Left lung (tissue), 14 donors: ENCODE data around the gene PBRM1. TPM values are rescaled to one million over a fixed set of nuclear protein-coding genes. Genes with fewer than 3 reads are reported as not detected.
"Not testable (repeated sequence)": the region's sequence is repeated elsewhere in the genome, so short reads cannot be mapped to it uniquely, and the experiment has no call there.

Source experiments
- ATAC-seq: fragments of 200-7000 bp; cut with Tn5 transposase; one replicate; pipeline ENCODE4 v1.9.1; 2020; ENCODE audit warnings: moderate library complexity
- DNase-seq, 4 donors: peaks; one replicate each; pipeline ENCODE4 v3.0.0-alpha.2; 2013 to 2020
- H3K27ac ChIP-seq, 2 donors: fragments of 200-600 bp; sonication (generic) in 1 of 2; one replicate each; pipeline versions ENCODE4 v1.5.0 to v1.8.0; 2020 to 2021
- H3K27me3 ChIP-seq, 2 donors: fragments of 200-600 bp; sonication (generic) in 1 of 2; one replicate each; pipeline versions ENCODE4 v1.5.0 to v1.8.0; 2020 to 2021
- H3K36me3 ChIP-seq, 2 donors: fragments of 200-600 bp; sonication (generic) in 1 of 2; one replicate each; pipeline versions ENCODE4 v1.5.0 to v1.8.0; 2020 to 2021
- H3K4me1 ChIP-seq, 2 donors: fragments of 200-600 bp; one replicate each; pipeline ENCODE4 v1.8.0; 2021
- H3K4me3 ChIP-seq, 2 donors: fragments of 200-600 bp; sonication (generic) in 1 of 2; one replicate each; pipeline versions ENCODE4 v1.5.0 to v1.8.0; 2020 to 2021; ENCODE audit warnings: mild to moderate bottlenecking in 1 of 2
- H3K9me3 ChIP-seq, 2 donors: fragments of 200-600 bp; sonication (generic) in 1 of 2; one replicate each; pipeline versions ENCODE4 v1.5.0 to v1.8.0; 2020 to 2021
- intact Hi-C, 2 donors: fragments of 100-400 bp; cut with DNase I; formaldehyde crosslinking; loops; one replicate each; pipeline versions ENCODE4 v1.11.2 to v1.14.2; 2022
- long read RNA-seq, 12 donors: library from polyadenylated mRNA in 2 of 12; unstranded in 2 of 12; transcript quantifications; one replicate each; pipeline ENCODE4 v2.0.0 and lab custom pipeline, GENCODE V29; 2019 to 2026
- polyA plus RNA-seq, 6 donors: library from polyadenylated mRNA; unstranded; fragments of 120-200 nt; gene quantifications; one replicate each; pipeline ENCODE4 v1.2.1, GENCODE V29; 2013; ENCODE audit not compliant: insufficient read length in 6 of 6
- total RNA-seq, 2 donors: library from RNA; stranded (reverse); fragmentation: NEBNext Ultra II Directional; extraction: Animal tissue kit (Norgen Biotek cat#: 25700); gene quantifications; one replicate each; pipeline ENCODE4 v1.2.1, GENCODE V29; 2021
- TF ChIP-seq, protein P1 (sequence below), 2 donors: fragments of 200-600 bp; sonication (generic) in 1 of 2; IDR thresholded peaks; one replicate each; pipeline versions ENCODE4 v1.5.0 to v1.8.0; 2021; ENCODE audit warnings: antibody characterized with exemption in 2 of 2
- donor health status: DM: no; HTN: yes; CAD: no.
- donor health status: DM: no; HTN: no; CAD: no.

PBRM1 gene
- total RNA-seq (10 to 100 TPM; 63.0 to 79.8 TPM), polyA plus RNA-seq (10 to 100 TPM; 62.2 to 75.1 (median 65.8) TPM)
- long read RNA-seq, donor 1, partial matches to known transcripts, result 83 of 135 reads
- long read RNA-seq, donor 1, other reads (novel, unspliced or antisense), result 52 of 135 reads
- long read RNA-seq, donor 2, partial matches to known transcripts, result 198 of 233 reads
- long read RNA-seq, donor 2, other reads (novel, unspliced or antisense), result 32 of 233 reads
- long read RNA-seq, donor 3, partial matches to known transcripts, result 83 of 107 reads
- long read RNA-seq, donor 3, other reads (novel, unspliced or antisense), result 24 of 107 reads
- long read RNA-seq, donor 4, partial matches to known transcripts, result 1 of 5 reads
- long read RNA-seq, donor 4, other reads (novel, unspliced or antisense), result 4 of 5 reads
- long read RNA-seq, donor 5, partial matches to known transcripts, result 0 of 1 reads
- long read RNA-seq, donor 5, other reads (novel, unspliced or antisense), result 0 of 1 reads
- long read RNA-seq, donor 6, partial matches to known transcripts, result 124 of 162 reads
- long read RNA-seq, donor 6, other reads (novel, unspliced or antisense), result 38 of 162 reads
- long read RNA-seq, donor 7, partial matches to known transcripts, result 40 of 58 reads
- long read RNA-seq, donor 7, other reads (novel, unspliced or antisense), result 18 of 58 reads
- long read RNA-seq, donor 8, partial matches to known transcripts, result 124 of 413 reads
- long read RNA-seq, donor 8, other reads (novel, unspliced or antisense), result 289 of 413 reads
- long read RNA-seq, donor 9, result 0 reads
- long read RNA-seq, donor 10, partial matches to known transcripts, result 1 of 5 reads
- long read RNA-seq, donor 10, other reads (novel, unspliced or antisense), result 4 of 5 reads
- long read RNA-seq, donor 11, partial matches to known transcripts, result 411 of 466 reads
- long read RNA-seq, donor 11, other reads (novel, unspliced or antisense), result 53 of 466 reads
- long read RNA-seq, donor 12, partial matches to known transcripts, result 71 of 126 reads
- long read RNA-seq, donor 12, other reads (novel, unspliced or antisense), result 55 of 126 reads

DNA sequence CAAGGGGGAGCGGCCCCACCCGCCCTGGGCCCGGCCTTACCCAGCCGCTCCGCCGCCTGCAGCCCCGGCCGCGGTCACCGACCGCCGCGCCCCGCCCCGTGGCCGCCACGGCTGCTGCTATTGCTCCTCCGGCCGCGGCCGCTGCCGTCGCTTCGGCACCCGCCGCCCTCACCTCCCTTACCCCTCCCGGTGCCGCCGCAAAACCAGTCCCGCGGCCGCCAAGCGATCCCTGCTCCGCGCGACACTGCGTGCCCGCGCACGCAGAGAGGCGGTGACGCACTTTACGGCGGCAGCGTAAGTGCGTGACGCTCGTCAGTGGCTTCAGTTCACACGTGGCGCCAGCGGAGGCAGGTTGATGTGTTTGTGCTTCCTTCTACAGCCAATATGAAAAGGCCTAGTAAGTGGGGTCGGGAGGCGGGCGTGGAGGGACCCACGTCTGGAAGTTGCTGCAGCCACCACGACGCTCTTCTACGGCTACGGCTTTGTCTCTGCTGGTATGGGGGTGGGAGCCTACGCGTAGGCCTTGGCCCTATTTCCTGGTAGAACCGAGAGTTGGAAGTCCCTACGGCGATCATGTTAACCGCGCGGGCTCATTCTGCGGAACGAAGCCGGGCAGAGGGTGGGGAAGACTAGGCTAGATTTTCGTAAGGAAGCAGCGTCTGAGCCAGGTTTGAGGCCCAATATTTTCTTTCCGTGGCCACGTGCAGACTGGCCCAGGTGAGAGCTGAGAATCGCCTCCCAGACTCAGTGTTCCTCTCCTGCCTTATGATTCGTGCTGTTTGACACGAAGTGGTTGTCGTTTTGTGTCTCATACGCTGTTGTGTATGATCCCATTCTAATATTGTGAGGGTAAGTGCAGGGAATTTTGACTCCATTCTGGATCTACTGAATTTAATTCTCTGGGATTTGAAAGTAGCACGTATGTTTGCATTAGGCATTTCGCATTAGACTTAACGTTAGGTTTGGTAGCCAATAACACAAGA is at the start of gene PBRM1, which contains the start of gene GNL3:
Gene PBRM1, minus strand, starts transcription at position 205 of the 983 bp plus-strand sequence.
Gene GNL3, plus strand, starts transcription at position 324 of the 983 bp plus-strand sequence. Its CDS starts 61 bp downstream, at position 385.
- intact Hi-C loops, result no loop called here
- Histone ChIP-seq H3K36me3 (peaks cover 8 to 40% of the 10 kb centered on the region in 2 donors), H3K27ac (peak within 1 kb of the TSS; percentile 96), H3K4me3 (peak within 1 kb of the TSS; percentile 68 to 82), H3K9me3 (no peaks in the 10 kb centered on the region), H3K4me1 (peaks cover 28 to 68% of the 10 kb centered on the region in 2 donors), H3K27me3 (no peaks in the 10 kb centered on the region)
- TF ChIP-seq, protein P1, sequence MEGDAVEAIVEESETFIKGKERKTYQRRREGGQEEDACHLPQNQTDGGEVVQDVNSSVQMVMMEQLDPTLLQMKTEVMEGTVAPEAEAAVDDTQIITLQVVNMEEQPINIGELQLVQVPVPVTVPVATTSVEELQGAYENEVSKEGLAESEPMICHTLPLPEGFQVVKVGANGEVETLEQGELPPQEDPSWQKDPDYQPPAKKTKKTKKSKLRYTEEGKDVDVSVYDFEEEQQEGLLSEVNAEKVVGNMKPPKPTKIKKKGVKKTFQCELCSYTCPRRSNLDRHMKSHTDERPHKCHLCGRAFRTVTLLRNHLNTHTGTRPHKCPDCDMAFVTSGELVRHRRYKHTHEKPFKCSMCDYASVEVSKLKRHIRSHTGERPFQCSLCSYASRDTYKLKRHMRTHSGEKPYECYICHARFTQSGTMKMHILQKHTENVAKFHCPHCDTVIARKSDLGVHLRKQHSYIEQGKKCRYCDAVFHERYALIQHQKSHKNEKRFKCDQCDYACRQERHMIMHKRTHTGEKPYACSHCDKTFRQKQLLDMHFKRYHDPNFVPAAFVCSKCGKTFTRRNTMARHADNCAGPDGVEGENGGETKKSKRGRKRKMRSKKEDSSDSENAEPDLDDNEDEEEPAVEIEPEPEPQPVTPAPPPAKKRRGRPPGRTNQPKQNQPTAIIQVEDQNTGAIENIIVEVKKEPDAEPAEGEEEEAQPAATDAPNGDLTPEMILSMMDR (IDR thresholded peaks at IDR 0.05), result no peak
- ATAC-seq (peak; percentile 92), DNase-seq (peak; percentile 91 to 98 (median 95))

DNA sequence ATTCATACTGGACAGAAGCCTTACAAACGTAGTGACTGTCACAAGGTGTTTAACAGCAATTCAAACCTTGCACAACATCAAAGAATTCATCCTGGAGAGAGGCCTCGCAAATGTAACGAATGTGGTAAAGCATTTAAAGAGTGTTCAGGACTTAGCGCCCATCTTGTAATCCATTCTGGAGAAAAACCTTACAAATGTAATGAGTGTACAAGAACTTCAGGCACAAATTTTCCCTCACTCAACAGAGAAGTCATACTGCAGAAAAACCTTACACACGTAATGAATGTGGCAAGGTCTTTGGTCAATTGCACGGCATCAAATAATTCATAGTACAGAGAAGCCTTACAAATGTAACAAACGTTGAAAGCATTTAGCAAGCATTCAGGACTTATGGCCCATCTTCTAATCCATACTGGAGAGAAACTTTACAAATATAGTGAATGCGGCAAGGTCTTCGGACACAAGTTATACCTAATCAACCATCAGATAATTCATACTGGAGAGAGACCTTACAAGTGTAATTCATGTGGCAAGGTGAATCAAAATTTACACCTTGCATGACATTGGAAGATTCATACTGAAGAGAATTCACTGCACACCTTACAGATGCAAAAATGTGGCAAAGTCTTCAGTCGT is 47.7 kb upstream of the PBRM1 start:
- H3K36me3 ChIP-seq, result peaks cover 0 to 86% of the 10 kb centered on the region in 2 donors
- H3K27me3 ChIP-seq, result no peaks in the 10 kb centered on the region
- intact Hi-C loops, result no loop called here
- H3K4me1 ChIP-seq, result no peaks in the 10 kb centered on the region
- DNase-seq (no peak), ATAC-seq (no peak)
- TF ChIP-seq, protein P1 (IDR thresholded peaks at IDR 0.05), result no peak
- no peak overlapping the region for H3K4me3 ChIP-seq
- peaks cover 0 to 12% of the 10 kb centered on the region in 2 donors for H3K9me3 ChIP-seq
- H3K27ac ChIP-seq, result no peak overlapping the region

DNA sequence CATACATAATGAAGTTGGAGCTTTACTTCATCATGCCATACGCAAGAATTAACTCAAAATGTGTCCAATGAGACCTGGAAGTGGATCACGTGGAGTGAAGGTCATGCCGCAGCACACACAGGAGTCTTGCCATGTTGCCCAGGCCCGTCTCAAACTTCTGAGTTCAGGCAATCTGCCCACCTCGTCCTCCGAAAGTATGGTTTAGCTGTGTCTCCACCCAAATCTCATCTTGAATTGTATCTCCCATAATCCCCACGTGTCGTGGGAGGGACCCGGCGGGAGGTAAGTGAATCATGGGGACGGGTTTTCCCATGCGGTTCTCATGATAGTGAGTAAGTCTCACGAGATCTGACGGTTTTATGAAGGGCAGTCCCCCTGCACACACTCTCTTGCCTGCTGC is 45.9 kb upstream of the PBRM1 start:
- H3K4me1 ChIP-seq, result no peaks in the 10 kb centered on the region
- intact Hi-C loops, result no loop called here
- ATAC-seq (no peak), DNase-seq (no peak)
- no peaks in the 10 kb centered on the region for H3K27me3 ChIP-seq
- peaks cover 0 to 78% of the 10 kb centered on the region in 2 donors for H3K36me3 ChIP-seq
- H3K27ac ChIP-seq, result no peak overlapping the region
- no peak overlapping the region for H3K4me3 ChIP-seq
- peaks cover 0 to 16% of the 10 kb centered on the region in 2 donors for H3K9me3 ChIP-seq
- TF ChIP-seq, protein P1 (IDR thresholded peaks at IDR 0.05), result no peak

DNA sequence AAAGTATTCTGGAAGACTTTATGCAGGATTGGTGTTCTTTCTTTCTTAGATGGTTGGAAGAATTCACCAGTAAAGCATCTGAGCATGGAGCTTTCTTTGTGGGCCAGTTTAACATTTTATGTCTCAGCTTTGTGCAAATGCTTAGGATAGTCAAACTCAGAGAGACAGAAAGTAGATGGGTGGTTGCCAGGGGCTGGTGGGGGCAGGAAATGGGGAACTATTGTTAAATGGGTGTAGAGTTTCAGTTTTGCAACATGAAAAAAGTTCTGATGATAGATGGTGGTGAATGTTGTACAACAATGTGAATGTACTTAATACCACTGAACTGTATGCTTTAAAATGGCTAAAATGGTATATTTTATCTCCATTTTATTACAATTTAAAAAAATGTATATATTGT is 45.0 kb upstream of the PBRM1 start:
- H3K27ac ChIP-seq, result no peak overlapping the region
- peaks cover 0 to 16% of the 10 kb centered on the region in 2 donors for H3K9me3 ChIP-seq
- DNase-seq, result no peak
- ATAC-seq, result no peak
- intact Hi-C loops, result no loop called here
- H3K4me1 ChIP-seq, result no peaks in the 10 kb centered on the region
- TF ChIP-seq, protein P1 (IDR thresholded peaks at IDR 0.05), result no peak
- H3K27me3 ChIP-seq, result no peaks in the 10 kb centered on the region
- H3K36me3 ChIP-seq, result peaks cover 0 to 69% of the 10 kb centered on the region in 2 donors
- H3K4me3 ChIP-seq, result no peak overlapping the region

DNA sequence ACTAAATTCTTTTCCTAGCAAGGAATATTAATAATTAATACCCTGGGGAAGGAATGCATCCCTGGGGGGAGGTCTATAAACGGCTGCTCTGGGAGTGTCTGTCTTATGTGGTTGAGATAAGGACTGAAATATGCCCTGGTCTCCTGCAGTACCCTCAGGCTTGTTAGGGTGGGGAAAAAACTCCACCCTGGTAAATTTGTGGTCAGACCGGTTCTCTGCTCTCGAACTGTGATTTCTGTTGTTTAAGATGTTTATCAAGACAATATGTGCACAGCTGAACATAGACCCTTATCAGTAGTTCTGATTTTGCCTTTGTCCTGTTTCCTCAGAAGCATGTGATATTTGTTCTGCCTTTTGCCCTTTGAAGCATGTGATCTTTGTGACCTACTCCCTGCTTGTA is 43.0 kb upstream of the PBRM1 start:
- Histone ChIP-seq H3K9me3 (peaks cover 0 to 16% of the 10 kb centered on the region in 2 donors), H3K36me3 (peaks cover 0 to 50% of the 10 kb centered on the region in 2 donors)
- H3K27me3 ChIP-seq, H3K4me1 ChIP-seq, ATAC-seq, DNase-seq, intact Hi-C loops, H3K27ac ChIP-seq, H3K4me3 ChIP-seq: not testable (repeated sequence)
